ENCODE data around the gene PODXL. TPM values are rescaled to one million over a fixed set of nuclear protein-coding genes. Genes with fewer than 3 reads are reported as not detected.
A peak's percentile ranks its signal among the peaks of the same experiment; 100 is the strongest.

The PODXL gene
- total and polyA plus RNA-seq, 10 of the 15 experiments (the other 5 are each of a cell fraction or from before 2014, with no cell fraction given), result 0.04 to 1.8 (median 0.38) TPM

DNA sequence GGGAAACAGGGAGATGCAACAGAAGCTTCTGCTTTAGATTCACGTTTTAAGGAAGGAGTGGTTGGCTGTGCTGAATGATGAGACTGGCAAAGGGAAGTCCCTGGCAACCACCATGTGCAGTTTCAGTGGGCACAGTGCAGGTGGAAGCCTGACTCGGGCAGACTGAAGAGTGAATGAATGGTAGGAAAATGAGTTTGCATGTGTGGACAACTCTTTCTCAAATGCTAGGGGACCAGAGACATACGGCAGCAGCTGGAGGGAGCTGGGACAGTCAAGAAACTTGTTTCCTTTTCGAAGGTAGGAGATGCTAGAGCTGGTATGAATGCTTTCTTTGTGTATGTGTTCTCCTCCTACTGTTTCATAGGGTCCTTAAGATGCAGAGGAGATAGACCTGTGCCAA, 29.0 kb downstream of the PODXL start:
- H3K79me2 ChIP-seq (ENCODE audit: control insufficient read depth, insufficient read depth, low read length), result no peaks in the 10 kb centered on the region
- no peak overlapping the region for H3K4me2 ChIP-seq (ENCODE audit: control insufficient read depth, insufficient read depth)
- ChIA-PET SMC1A (ENCODE audit: uncharacterized antibody, unreplicated experiment) (no interaction called here), POLR2A (no interaction called here), CTCF (no interaction called here), RAD21 (ENCODE audit: unreplicated experiment) (no interaction called here)
- no peaks in the 10 kb centered on the region for H3K27me3 ChIP-seq (replicated peaks in 1 of 2; ENCODE audit: control insufficient read depth in 2 of 2, insufficient read depth in 2 of 2, low read length in 1 of 2)
- 12% methylated on average over 4 of the region's 4 CpGs for WGBS (ENCODE audit: insufficient coverage, insufficient replicate concordance, low lambda C conversion rate, missing lambda C conversion rate)
- H3K4me3 ChIP-seq, result no peak overlapping the region
- no peaks in the 10 kb centered on the region for H3K36me3 ChIP-seq (ENCODE audit: control insufficient read depth in 2 of 2, insufficient read depth in 2 of 2, low read length in 1 of 2)
- in situ Hi-C loops (cut with MboI), result no loop called here
- intact Hi-C loops (cut with micrococcal nuclease; ENCODE audit: unreplicated experiment), result no loop called here
- no peak overlapping the region for H3K27ac ChIP-seq (ENCODE audit: control insufficient read depth, insufficient read depth)
- ATAC-seq (peak; percentile 84), FAIRE-seq (no peak), DNase-seq (ENCODE audit: low read depth, low spot score) (no peak)
- H4K20me1 ChIP-seq (ENCODE audit: control insufficient read depth, insufficient read depth), result no peaks in the 10 kb centered on the region
- no peak overlapping the region for H3K9ac ChIP-seq (ENCODE audit: control insufficient read depth, insufficient read depth, low read length)
- no peaks in the 10 kb centered on the region; the same call in 1 of the 2 replicates for H3K4me1 ChIP-seq (ENCODE audit: control insufficient read depth, insufficient read depth, low read length)
- no TSS peak for BruUV-seq (replicated peaks)
- H2AFZ ChIP-seq (ENCODE audit: control insufficient read depth, low read depth, low read length), result no peak overlapping the region
- H3K9me3 ChIP-seq (replicated peaks; ENCODE audit: control insufficient read depth, insufficient read depth, low read length), result no peaks in the 10 kb centered on the region
- no peak for TF ChIP-seq BMI1 (IDR thresholded peaks at IDR 0.05; ENCODE audit: borderline replicate concordance)
- no peak for TF ChIP-seq ZNF24 (IDR thresholded peaks at IDR 0.05)
- TF ChIP-seq, protein P1, sequence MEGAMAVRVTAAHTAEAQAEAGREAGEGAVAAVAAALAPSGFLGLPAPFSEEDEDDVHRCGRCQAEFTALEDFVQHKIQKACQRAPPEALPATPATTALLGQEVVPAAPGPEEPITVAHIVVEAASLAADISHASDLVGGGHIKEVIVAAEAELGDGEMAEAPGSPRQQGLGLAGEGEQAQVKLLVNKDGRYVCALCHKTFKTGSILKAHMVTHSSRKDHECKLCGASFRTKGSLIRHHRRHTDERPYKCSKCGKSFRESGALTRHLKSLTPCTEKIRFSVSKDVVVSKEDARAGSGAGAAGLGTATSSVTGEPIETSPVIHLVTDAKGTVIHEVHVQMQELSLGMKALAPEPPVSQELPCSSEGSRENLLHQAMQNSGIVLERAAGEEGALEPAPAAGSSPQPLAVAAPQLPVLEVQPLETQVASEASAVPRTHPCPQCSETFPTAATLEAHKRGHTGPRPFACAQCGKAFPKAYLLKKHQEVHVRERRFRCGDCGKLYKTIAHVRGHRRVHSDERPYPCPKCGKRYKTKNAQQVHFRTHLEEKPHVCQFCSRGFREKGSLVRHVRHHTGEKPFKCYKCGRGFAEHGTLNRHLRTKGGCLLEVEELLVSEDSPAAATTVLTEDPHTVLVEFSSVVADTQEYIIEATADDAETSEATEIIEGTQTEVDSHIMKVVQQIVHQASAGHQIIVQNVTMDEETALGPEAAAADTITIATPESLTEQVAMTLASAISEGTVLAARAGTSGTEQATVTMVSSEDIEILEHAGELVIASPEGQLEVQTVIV (IDR thresholded peaks at IDR 0.05; ENCODE audit: borderline replicate concordance, partially characterized antibody), result no peak
- TF ChIP-seq, protein P2, sequence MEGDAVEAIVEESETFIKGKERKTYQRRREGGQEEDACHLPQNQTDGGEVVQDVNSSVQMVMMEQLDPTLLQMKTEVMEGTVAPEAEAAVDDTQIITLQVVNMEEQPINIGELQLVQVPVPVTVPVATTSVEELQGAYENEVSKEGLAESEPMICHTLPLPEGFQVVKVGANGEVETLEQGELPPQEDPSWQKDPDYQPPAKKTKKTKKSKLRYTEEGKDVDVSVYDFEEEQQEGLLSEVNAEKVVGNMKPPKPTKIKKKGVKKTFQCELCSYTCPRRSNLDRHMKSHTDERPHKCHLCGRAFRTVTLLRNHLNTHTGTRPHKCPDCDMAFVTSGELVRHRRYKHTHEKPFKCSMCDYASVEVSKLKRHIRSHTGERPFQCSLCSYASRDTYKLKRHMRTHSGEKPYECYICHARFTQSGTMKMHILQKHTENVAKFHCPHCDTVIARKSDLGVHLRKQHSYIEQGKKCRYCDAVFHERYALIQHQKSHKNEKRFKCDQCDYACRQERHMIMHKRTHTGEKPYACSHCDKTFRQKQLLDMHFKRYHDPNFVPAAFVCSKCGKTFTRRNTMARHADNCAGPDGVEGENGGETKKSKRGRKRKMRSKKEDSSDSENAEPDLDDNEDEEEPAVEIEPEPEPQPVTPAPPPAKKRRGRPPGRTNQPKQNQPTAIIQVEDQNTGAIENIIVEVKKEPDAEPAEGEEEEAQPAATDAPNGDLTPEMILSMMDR (IDR thresholded peaks at IDR 0.05 in 2 of 3, conservative IDR thresholded peaks at IDR 0.05 in 1 of 3; ENCODE audit: control insufficient read depth in 2 of 3, extremely low read depth in 1 of 3, insufficient read depth in 1 of 3, low read depth in 3 of 3, low read length in 3 of 3), result no peak
- no peak for TF ChIP-seq RCOR1 (conservative IDR thresholded peaks at IDR 0.05; ENCODE audit: low read depth, low read length)
- no peak for TF ChIP-seq MTA3 (IDR thresholded peaks at IDR 0.05; ENCODE audit: borderline replicate concordance, low read length)
- TF ChIP-seq, protein P3, sequence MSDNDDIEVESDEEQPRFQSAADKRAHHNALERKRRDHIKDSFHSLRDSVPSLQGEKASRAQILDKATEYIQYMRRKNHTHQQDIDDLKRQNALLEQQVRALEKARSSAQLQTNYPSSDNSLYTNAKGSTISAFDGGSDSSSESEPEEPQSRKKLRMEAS (IDR thresholded peaks at IDR 0.05; ENCODE audit: low read depth, low read length), result no peak
- TF ChIP-seq, protein P4, sequence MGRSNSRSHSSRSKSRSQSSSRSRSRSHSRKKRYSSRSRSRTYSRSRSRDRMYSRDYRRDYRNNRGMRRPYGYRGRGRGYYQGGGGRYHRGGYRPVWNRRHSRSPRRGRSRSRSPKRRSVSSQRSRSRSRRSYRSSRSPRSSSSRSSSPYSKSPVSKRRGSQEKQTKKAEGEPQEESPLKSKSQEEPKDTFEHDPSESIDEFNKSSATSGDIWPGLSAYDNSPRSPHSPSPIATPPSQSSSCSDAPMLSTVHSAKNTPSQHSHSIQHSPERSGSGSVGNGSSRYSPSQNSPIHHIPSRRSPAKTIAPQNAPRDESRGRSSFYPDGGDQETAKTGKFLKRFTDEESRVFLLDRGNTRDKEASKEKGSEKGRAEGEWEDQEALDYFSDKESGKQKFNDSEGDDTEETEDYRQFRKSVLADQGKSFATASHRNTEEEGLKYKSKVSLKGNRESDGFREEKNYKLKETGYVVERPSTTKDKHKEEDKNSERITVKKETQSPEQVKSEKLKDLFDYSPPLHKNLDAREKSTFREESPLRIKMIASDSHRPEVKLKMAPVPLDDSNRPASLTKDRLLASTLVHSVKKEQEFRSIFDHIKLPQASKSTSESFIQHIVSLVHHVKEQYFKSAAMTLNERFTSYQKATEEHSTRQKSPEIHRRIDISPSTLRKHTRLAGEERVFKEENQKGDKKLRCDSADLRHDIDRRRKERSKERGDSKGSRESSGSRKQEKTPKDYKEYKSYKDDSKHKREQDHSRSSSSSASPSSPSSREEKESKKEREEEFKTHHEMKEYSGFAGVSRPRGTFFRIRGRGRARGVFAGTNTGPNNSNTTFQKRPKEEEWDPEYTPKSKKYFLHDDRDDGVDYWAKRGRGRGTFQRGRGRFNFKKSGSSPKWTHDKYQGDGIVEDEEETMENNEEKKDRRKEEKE (IDR thresholded peaks at IDR 0.05), result no peak
- TF ChIP-seq NRF1 (conservative IDR thresholded peaks at IDR 0.05; ENCODE audit: low read depth, low read length), result no peak
- TF ChIP-seq LARP7 (IDR thresholded peaks at IDR 0.05), result no peak
- TF ChIP-seq IKZF1 (conservative IDR thresholded peaks at IDR 0.05), result no peak
- TF ChIP-seq, protein P5, sequence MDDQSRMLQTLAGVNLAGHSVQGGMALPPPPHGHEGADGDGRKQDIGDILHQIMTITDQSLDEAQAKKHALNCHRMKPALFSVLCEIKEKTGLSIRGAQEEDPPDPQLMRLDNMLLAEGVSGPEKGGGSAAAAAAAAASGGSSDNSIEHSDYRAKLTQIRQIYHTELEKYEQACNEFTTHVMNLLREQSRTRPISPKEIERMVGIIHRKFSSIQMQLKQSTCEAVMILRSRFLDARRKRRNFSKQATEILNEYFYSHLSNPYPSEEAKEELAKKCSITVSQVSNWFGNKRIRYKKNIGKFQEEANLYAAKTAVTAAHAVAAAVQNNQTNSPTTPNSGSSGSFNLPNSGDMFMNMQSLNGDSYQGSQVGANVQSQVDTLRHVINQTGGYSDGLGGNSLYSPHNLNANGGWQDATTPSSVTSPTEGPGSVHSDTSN (IDR thresholded peaks at IDR 0.05; ENCODE audit: insufficient replicate concordance, low read depth, low read length), result no peak
- no peak for TF ChIP-seq RAD21 (IDR thresholded peaks at IDR 0.05; ENCODE audit: insufficient read depth, low read depth, low read length)
- TF ChIP-seq, protein P6, sequence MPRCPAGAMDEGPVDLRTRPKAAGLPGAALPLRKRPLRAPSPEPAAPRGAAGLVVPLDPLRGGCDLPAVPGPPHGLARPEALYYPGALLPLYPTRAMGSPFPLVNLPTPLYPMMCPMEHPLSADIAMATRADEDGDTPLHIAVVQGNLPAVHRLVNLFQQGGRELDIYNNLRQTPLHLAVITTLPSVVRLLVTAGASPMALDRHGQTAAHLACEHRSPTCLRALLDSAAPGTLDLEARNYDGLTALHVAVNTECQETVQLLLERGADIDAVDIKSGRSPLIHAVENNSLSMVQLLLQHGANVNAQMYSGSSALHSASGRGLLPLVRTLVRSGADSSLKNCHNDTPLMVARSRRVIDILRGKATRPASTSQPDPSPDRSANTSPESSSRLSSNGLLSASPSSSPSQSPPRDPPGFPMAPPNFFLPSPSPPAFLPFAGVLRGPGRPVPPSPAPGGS (IDR thresholded peaks at IDR 0.05; ENCODE audit: borderline replicate concordance, insufficient read depth, low read depth, low read length, poor library complexity, severe bottlenecking), result no peak
